HG02571 (cell line): ENCODE data around the gene PLEKHB1.
"Not testable (repeated sequence)": the region's sequence is repeated elsewhere in the genome, so short reads cannot be mapped to it uniquely, and the experiment has no call there.

Experiments used
- ATAC-seq: cut with Tn5 transposase; IDR thresholded peaks from one replicate; pipeline ENCODE4 v1.9.1; 2021; ENCODE audit warnings: mild to moderate bottlenecking, moderate library complexity; ENCODE audit not compliant: unreplicated experiment

The PLEKHB1 gene

GRCh38 chr11:73671701-73672100 lies 25.3 kb downstream of the PLEKHB1 start:
- no peak for ATAC-seq

- ATAC-seq = not testable (repeated sequence)
These were observed 30.2 kb downstream of the PLEKHB1 start for GRCh38 chr11:73676552-73676951.

GRCh38 chr11:73680687-73681086 lies 34.3 kb downstream of the PLEKHB1 start:
- ATAC-seq = no peak

- no peak for ATAC-seq
These were observed 47.6 kb downstream of the PLEKHB1 start for GRCh38 chr11:73693899-73694525.

GRCh38 chr11:73705053-73705452 lies 58.7 kb downstream of the PLEKHB1 start:
- no peak for ATAC-seq

GRCh38 chr11:73710964-73711363 lies 64.6 kb downstream of the PLEKHB1 start:
- no peak for ATAC-seq
